VCaP (cell line): ENCODE measurements around the gene TMEM134.

Source experiments
- H3K27ac ChIP-seq: fragments of 450-650 bp; 2 replicates; pipeline ENCODE4 v1.5.1; 2017
- TF ChIP-seq, protein P1 (sequence below): fragments of 450-650 bp; conservative IDR thresholded peaks from 2 replicates; pipeline ENCODE4 v1.5.1; 2017; ENCODE audit warnings: mild to moderate bottlenecking, moderate library complexity

The TMEM134 gene

DNA sequence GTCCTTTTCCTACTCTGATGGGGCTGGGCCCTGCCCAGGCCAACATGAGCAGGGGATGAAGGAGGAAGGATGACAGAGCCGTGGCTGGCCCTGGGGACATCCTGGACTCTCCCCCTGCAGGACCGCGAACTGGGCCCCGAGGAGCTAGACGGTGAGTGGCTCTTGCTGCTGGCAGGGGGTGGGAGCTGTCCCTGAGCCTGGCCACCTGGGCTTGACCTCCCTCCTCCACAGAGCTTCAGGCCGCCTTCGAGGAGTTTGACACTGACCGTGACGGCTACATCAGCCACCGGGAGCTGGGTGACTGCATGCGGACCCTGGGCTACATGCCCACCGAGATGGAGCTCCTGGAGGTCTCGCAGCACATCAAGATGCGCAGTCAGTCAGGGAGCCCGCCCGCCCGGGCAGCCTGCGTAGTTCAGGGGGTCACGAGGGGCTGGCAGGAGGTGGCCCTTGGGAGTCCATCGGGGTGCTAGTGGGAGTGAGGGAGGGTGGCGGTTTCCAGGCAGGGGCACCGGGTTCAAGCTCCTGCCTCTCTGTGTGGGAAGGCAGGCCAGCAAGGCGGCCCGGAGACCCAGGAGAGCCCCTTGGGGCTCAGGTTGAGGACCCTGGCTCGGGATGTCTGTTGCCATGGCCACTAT is 12.9 kb downstream of the TMEM134 start:
- TF ChIP-seq, protein P1, sequence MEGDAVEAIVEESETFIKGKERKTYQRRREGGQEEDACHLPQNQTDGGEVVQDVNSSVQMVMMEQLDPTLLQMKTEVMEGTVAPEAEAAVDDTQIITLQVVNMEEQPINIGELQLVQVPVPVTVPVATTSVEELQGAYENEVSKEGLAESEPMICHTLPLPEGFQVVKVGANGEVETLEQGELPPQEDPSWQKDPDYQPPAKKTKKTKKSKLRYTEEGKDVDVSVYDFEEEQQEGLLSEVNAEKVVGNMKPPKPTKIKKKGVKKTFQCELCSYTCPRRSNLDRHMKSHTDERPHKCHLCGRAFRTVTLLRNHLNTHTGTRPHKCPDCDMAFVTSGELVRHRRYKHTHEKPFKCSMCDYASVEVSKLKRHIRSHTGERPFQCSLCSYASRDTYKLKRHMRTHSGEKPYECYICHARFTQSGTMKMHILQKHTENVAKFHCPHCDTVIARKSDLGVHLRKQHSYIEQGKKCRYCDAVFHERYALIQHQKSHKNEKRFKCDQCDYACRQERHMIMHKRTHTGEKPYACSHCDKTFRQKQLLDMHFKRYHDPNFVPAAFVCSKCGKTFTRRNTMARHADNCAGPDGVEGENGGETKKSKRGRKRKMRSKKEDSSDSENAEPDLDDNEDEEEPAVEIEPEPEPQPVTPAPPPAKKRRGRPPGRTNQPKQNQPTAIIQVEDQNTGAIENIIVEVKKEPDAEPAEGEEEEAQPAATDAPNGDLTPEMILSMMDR = no peak
- no peak overlapping the region for H3K27ac ChIP-seq

DNA sequence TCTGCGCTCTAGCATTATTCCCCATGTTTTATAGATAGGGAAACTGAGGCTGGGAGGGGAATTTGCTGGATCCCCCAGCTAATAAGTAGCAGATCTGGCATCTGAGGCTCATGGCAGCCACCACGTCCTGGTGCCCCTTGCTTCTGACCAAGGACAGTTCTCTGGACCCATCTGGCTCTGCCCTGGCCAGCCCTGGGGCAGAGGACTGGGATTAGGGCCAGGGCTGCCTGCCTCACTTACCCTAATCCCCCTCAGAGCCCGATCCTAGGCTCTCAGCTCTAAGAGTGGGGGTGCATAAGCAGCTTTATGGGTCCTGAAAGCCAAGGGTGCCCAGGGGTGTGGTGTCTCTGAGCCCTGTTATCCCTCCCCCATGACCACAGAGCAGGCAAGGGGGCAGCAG is 14.0 kb downstream of the TMEM134 start, which contains the start of gene CABP4:
Gene CABP4, plus strand, starts transcription at position 301 of the 400 bp plus-strand sequence. Its CDS starts 70 bp downstream, at position 371.
- no peak within 1 kb of the TSS for H3K27ac ChIP-seq
- TF ChIP-seq, protein P1 = no peak

- TF ChIP-seq, protein P1 = no peak
- H3K27ac ChIP-seq = no peak overlapping the region
These were observed 15.0 kb downstream of the TMEM134 start for GRCh38 chr11:67453816-67454732.

GRCh38 chr11:67452141-67452952 is 16.7 kb downstream of the TMEM134 start, which contains the start of gene GPR152:
GPR152 (minus strand) TSS chr11:67452729; CDS start chr11:67452724, 5 bp downstream.
- TF ChIP-seq, protein P1 = peak; percentile 32; the same call in 1 of the 2 replicates
- peak within 1 kb of the TSS; percentile 72 for H3K27ac ChIP-seq

- peak overlapping the region; percentile 72 for H3K27ac ChIP-seq
- TF ChIP-seq, protein P1 = no peak
These were observed 17.4 kb downstream of the TMEM134 start for GRCh38 chr11:67451658-67451976.

DNA sequence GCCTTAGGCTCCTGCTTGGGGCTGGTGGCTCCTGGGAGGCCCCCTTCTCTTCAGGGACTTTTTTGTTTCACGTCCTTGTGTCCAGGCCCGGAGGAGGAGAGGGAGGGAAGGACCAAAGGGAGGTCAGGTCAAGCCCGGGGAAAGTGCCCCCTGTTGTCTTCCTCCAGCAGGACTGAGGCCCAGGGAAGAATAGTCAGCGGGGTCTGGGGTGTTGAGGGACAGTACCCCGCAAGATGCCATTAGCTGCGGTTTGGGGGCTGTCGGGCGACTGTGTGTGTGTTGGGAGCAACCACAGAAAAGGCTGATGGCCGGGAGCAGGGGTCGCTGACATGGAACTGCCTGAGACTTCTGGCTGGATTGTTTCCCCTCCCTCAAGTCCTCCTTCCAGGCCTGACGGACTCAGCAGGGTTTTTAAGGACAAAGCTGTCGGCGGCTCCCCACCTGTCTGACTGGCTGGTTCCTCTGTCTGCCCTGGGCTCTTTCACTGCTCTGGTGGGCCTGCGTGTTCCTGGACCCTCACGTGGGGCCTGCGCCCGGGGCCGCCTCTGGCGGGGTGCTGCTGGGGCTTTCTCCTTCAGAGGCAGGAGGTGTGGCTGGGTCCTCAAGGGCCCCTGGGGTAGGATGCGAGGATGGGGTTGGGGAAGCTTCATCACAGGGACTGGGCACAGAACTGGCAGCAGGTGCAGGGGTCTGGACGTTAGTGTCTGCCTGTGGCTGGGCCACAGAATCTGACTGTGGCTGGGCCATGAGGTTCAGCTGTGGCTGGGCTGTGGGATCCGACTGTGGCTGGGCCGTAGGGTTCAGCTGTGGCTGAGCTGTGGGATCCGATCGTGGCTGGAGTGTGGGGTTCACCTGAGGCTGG is 18.0 kb downstream of the TMEM134 start:
- H3K27ac ChIP-seq = peak overlapping the region; percentile 72
- TF ChIP-seq, protein P1 = no peak
